NCI-H2107 treated with DMSO at 0.1 percent for 48 hours (cell line): Measurements from ENCODE around the gene CDC73.
"Not testable (repeated sequence)": the region's sequence is repeated elsewhere in the genome, so short reads cannot be mapped to it uniquely, and the experiment has no call there.

ENCODE experiments used
- DNase-seq: peaks from one replicate; lab custom pipeline; 2025; ENCODE audit not compliant: unreplicated experiment; lab: John Stamatoyannopoulos, UW

Gene CDC73

GRCh38 chr1:193113258-193113991 lies 8.4 kb upstream of the CDC73 start:
- DNase-seq, result no peak

GRCh38 chr1:193113992-193114332 lies 7.9 kb upstream of the CDC73 start:
- no peak for DNase-seq

- no peak for DNase-seq
Observed at GRCh38 chr1:193114485-193115095, 7.2 kb upstream of the CDC73 start.

- no peak for DNase-seq
Observed at GRCh38 chr1:193115629-193116227, 6.1 kb upstream of the CDC73 start.

GRCh38 chr1:193117167-193117566 lies 4.7 kb upstream of the CDC73 start:
- DNase-seq, result not testable (repeated sequence)

GRCh38 chr1:193118194-193118593 lies 3.6 kb upstream of the CDC73 start:
- DNase-seq, result no peak

- no peak for DNase-seq
Observed at GRCh38 chr1:193118803-193119730, 2.8 kb upstream of the CDC73 start.

GRCh38 chr1:193120604-193121166 lies 1.1 kb upstream of the CDC73 start:
- no peak for DNase-seq

- no peak for DNase-seq
Observed at GRCh38 chr1:193123751-193124150, 1.9 kb downstream of the CDC73 start.

GRCh38 chr1:193125369-193125768 lies 3.5 kb downstream of the CDC73 start:
- DNase-seq, result no peak

GRCh38 chr1:193131266-193131860 lies 9.5 kb downstream of the CDC73 start:
- DNase-seq, result no peak

GRCh38 chr1:193140254-193140653 lies 18.4 kb downstream of the CDC73 start:
- no peak for DNase-seq

- no peak for DNase-seq
Observed at GRCh38 chr1:193141804-193142203, 20.0 kb downstream of the CDC73 start.

- no peak for DNase-seq
Observed at GRCh38 chr1:193142409-193142808, 20.6 kb downstream of the CDC73 start.

GRCh38 chr1:193143285-193143684 lies 21.5 kb downstream of the CDC73 start:
- DNase-seq, result peak; percentile 17

- DNase-seq, result no peak
Observed at GRCh38 chr1:193144361-193144938, 22.6 kb downstream of the CDC73 start.

- DNase-seq, result no peak
Observed at GRCh38 chr1:193144999-193145398, 23.2 kb downstream of the CDC73 start.

GRCh38 chr1:193156117-193156821 lies 34.4 kb downstream of the CDC73 start:
- no peak for DNase-seq

- no peak for DNase-seq
Observed at GRCh38 chr1:193156822-193157142, 35.0 kb downstream of the CDC73 start.

GRCh38 chr1:193157360-193157759 lies 35.5 kb downstream of the CDC73 start:
- DNase-seq, result no peak
